A549 (cell line): Measurements from ENCODE around the gene MTRR. TPM values are rescaled to one million over a fixed set of nuclear protein-coding genes. Genes with fewer than 3 reads are reported as not detected.

Experiments used
- ATAC-seq, 2 experiments: fragments of 200-7000 bp in 1 of 2; fragments of >200 bp in 1 of 2; cut with Nextera tagmentation in 1 of 2; cut with Tn5 transposase in 1 of 2; 3 replicates each; pipeline versions ENCODE4 v1.8.0 to v1.9.1; 2018 to 2020; ENCODE audit warnings: mild to moderate bottlenecking in 1 of 2, moderate library complexity in 1 of 2
- CTCF ChIA-PET: fragments of 300-600 bp; sonication (Branson Sonifier 250); formaldehyde crosslinking; extraction: SDS; loops from one replicate; lab custom pipeline; 2021; ENCODE audit warnings: antibody characterized with exemption, inconsistent platforms; lab: Yijun Ruan, JAX
- POLR2A ChIA-PET: fragments of 350-600 bp; formaldehyde crosslinking; extraction: SDS; loops from one replicate; lab custom pipeline; 2021; ENCODE audit warnings: antibody characterized with exemption, inconsistent platforms; lab: Yijun Ruan, JAX
- DNase-seq, 2 experiments: peaks; one replicate each; pipeline versions ENCODE4 v3.0.0 to v3.0.0-alpha.2; 2011 to 2016; ENCODE audit warnings: low read depth in 1 of 2, low spot score in 1 of 2
- FAIRE-seq: peaks from 2 replicates; lab custom pipeline; 2011; peaks lifted over from hg19 to GRCh38; lab: Jason Lieb, UNC
- H3K27ac ChIP-seq, 2 experiments: fragments of >200 bp; sonication (Bioruptor Twin); formaldehyde crosslinking; 3 replicates each; pipeline ENCODE4 v1.5.1; 2016 to 2017
- H3K4me1 ChIP-seq: fragments of >200 bp; sonication (Bioruptor Twin); formaldehyde crosslinking; 3 replicates; pipeline ENCODE4 v1.6.1; 2016
- H3K4me2 ChIP-seq: fragments of >200 bp; sonication (Bioruptor Twin); formaldehyde crosslinking; 3 replicates; pipeline ENCODE4 v1.6.1; 2016
- H3K4me3 ChIP-seq: fragments of >200 bp; sonication (Bioruptor Twin); formaldehyde crosslinking; 3 replicates; pipeline ENCODE4 v1.5.1; 2016
- H3K9me3 ChIP-seq: fragments of >200 bp; sonication (Bioruptor Twin); formaldehyde crosslinking; 3 replicates; pipeline ENCODE4 v1.6.1; 2016
- CHD2 ChIP-seq: fragments of 150-350 bp; IDR thresholded peaks from 2 replicates; pipeline ENCODE4 v1.6.1; 2014; ENCODE audit warnings: low read length; ENCODE audit not compliant: partially characterized antibody
- CTCF ChIP-seq: fragments of >200 bp; sonication (Bioruptor Twin); formaldehyde crosslinking; IDR thresholded peaks from 3 replicates; pipeline ENCODE4 v1.5.1; 2016
- EP300 ChIP-seq, 2 experiments: fragments of >200 bp; sonication (Bioruptor Twin); formaldehyde crosslinking; IDR thresholded peaks; 2 replicates in 1 of 2; 3 replicates in 1 of 2; pipeline ENCODE4 v1.6.1; 2016 to 2017
- GATA3 ChIP-seq: IDR thresholded peaks from 2 replicates; pipeline ENCODE4 v1.6.1; 2012; ENCODE audit warnings: borderline replicate concordance
- KDM5A ChIP-seq: fragments of 200-600 bp; sonication (generic); IDR thresholded peaks from 2 replicates; pipeline ENCODE4 v1.6.1; 2016; ENCODE audit warnings: antibody characterized with exemption, mild to moderate bottlenecking
- NFE2L2 ChIP-seq: fragments of 150-350 bp; conservative IDR thresholded peaks from 2 replicates; pipeline ENCODE4 v1.6.1; 2014; ENCODE audit warnings: low read length
- POLR2A ChIP-seq: IDR thresholded peaks from 2 replicates; pipeline ENCODE4 v1.6.1; 2012; ENCODE audit warnings: mild to moderate bottlenecking, low read length
- REST ChIP-seq: fragments of 200-600 bp; sonication (generic); IDR thresholded peaks from 2 replicates; pipeline ENCODE4 v1.6.1; 2016; ENCODE audit warnings: antibody characterized with exemption, mild to moderate bottlenecking, moderate library complexity
- RNF2 ChIP-seq: fragments of 200-600 bp; sonication (generic); IDR thresholded peaks from 2 replicates; pipeline ENCODE4 v1.6.1; 2016; ENCODE audit warnings: low read depth, mild to moderate bottlenecking, antibody characterized with exemption, moderate library complexity, borderline replicate concordance
- SMC3 ChIP-seq: fragments of >200 bp; sonication (Bioruptor Twin); formaldehyde crosslinking; IDR thresholded peaks from 3 replicates; pipeline ENCODE4 v1.6.1; 2018; ENCODE audit warnings: inconsistent platforms
- TFCP2L1 ChIP-seq: fragments of 250-450 bp; sonication (Bioruptor Pico); IDR thresholded peaks from 2 replicates; pipeline ENCODE4 v1.5.0; 2021; ENCODE audit warnings: mild to moderate bottlenecking
- TP53 ChIP-seq: fragments of 250-450 bp; sonication (Bioruptor Pico); IDR thresholded peaks from 2 replicates; pipeline ENCODE4 v1.5.0; 2021; ENCODE audit warnings: mild to moderate bottlenecking, moderate library complexity
- ZC3H11A ChIP-seq: fragments of 450-650 bp; IDR thresholded peaks from 2 replicates; pipeline ENCODE4 v1.6.1; 2014; ENCODE audit warnings: antibody characterized with exemption, mild to moderate bottlenecking
- ZNF302 ChIP-seq: fragments of 250-450 bp; sonication (Bioruptor Pico); IDR thresholded peaks from 2 replicates; pipeline ENCODE4 v1.9.0; 2021; ENCODE audit warnings: inconsistent platforms, mild to moderate bottlenecking, moderate library complexity
- WGBS: methylation state at CpG from one replicate; pipeline ENCODE4 v1.1.6; 2017; ENCODE audit errors: missing lambda C conversion rate; 5-methylcytosine and 5-hydroxymethylcytosine counted together
- polyA plus RNA-seq, 4 experiments: library from polyadenylated mRNA; depleted of rRNA in 3 of 4; stranded (reverse); fragments of >200 nt; fragmentation: RNase III in 1 of 4; extraction: RNeasy Plus Mini Kit Qiagen cat#74134 plus additional on column Dnase treatment in 1 of 4; gene quantifications; 2 replicates in 3 of 4; 3 replicates in 1 of 4; pipeline ENCODE4 v1.2.3, GENCODE V29; 2011 to 2017
- TF ChIP-seq, protein P1 (sequence below): fragments of >200 bp; sonication (Bioruptor Twin); formaldehyde crosslinking; IDR thresholded peaks from 2 replicates; pipeline ENCODE4 v1.6.1; 2016
- TF ChIP-seq, protein P2 (sequence below): fragments of >200 bp; sonication (Bioruptor Twin); formaldehyde crosslinking; IDR thresholded peaks from 3 replicates; pipeline ENCODE4 v1.6.1; 2016

MTRR gene
- polyA plus RNA-seq, 2 of the 4 experiments (the other 2 are of a cell fraction), result 44.1 to 86.3 TPM

DNA sequence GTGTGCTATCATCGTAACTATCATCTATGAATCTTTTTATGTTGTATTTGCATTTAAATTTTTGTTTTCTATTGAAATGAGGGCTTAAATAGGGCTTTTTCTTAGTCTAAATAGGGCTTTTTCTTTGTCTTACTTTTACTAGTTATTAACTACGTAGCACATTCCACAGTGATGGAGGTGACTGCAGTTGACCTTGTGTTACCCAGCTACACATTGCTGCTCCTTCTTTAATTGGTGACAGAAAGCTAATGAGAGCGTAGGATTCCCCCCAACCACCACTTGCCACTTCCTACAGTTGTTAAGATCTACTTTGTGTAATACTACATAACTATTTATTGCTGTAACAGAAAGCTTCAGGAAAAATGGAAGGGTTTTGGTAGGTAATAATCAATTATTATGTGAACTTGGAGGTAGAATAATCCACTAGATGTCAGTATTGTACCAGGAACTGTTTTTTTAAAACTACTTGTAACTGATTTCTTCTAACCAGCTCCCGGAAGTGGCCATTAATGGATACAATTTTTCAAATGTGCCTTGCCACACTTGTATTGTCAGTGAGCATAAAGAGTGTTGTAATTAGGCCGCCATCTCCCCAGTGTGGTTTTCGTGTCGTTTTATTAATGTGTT lies 18.0 kb downstream of the MTRR start (continued):
- TF ChIP-seq REST (no peak), CTCF (peak; percentile 66), NFE2L2 (no peak), TP53 (CRISPR knock-in tag) (no peak), ZNF302 (no peak), TFCP2L1 (no peak)

- H3K9me3 ChIP-seq, result no peaks in the 10 kb centered on the region
- H3K27ac ChIP-seq, result no peak overlapping the region
- H3K4me1 ChIP-seq, result peaks cover 3% of the 10 kb centered on the region; the same call in 1 of the 3 replicates
- DNase-seq, result no peak
- WGBS, result 96% methylated on average over 9 of the region's 9 CpGs
- H3K4me3 ChIP-seq, result no peak overlapping the region
- no peak for TF ChIP-seq SMC3
- TF ChIP-seq TFCP2L1, result no peak
- no peak for TF ChIP-seq RNF2
- no peak for TF ChIP-seq KDM5A
- TF ChIP-seq, protein P1, sequence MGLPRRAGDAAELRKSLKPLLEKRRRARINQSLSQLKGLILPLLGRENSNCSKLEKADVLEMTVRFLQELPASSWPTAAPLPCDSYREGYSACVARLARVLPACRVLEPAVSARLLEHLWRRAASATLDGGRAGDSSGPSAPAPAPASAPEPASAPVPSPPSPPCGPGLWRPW, result no peak
- TF ChIP-seq, protein P2, sequence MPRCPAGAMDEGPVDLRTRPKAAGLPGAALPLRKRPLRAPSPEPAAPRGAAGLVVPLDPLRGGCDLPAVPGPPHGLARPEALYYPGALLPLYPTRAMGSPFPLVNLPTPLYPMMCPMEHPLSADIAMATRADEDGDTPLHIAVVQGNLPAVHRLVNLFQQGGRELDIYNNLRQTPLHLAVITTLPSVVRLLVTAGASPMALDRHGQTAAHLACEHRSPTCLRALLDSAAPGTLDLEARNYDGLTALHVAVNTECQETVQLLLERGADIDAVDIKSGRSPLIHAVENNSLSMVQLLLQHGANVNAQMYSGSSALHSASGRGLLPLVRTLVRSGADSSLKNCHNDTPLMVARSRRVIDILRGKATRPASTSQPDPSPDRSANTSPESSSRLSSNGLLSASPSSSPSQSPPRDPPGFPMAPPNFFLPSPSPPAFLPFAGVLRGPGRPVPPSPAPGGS, result no peak
- no peak for TF ChIP-seq EP300 (IDR thresholded peaks at IDR 0.05)
- no peak for TF ChIP-seq ZC3H11A
- TF ChIP-seq ZNF302, result no peak
- TF ChIP-seq REST, result no peak
- no peak for TF ChIP-seq POLR2A
- TF ChIP-seq GATA3, result no peak
- TF ChIP-seq CHD2, result no peak
- no peak for FAIRE-seq
- ChIA-PET POLR2A (no interaction called here), CTCF (interaction anchor here (1.1 to 1.2 kb wide), 2 partner anchors 9 to 11 kb away, joined by 3 read pairs; no protein-coding TSS in a partner anchor)
- H3K4me2 ChIP-seq, result no peak overlapping the region
- ATAC-seq, result no peak
Measured at GRCh38 chr5:7888901-7889300, 20.0 kb downstream of the MTRR start.
